DMS153 (cell line): ENCODE measurements around the gene GMCL2.
"Not testable (repeated sequence)": the region's sequence is repeated elsewhere in the genome, so short reads cannot be mapped to it uniquely, and the experiment has no call there.

Experiments used
- DNase-seq: peaks from one replicate; lab custom pipeline; 2025; lab: John Stamatoyannopoulos, UW

Gene GMCL2

GRCh38 chr5:178187014-178187413 lies at the start of gene GMCL2:
Gene GMCL2, minus strand, starts transcription at chr5:178187371. Its CDS starts 72 bp downstream, at chr5:178187299.
- no peak for DNase-seq

- no peak for DNase-seq
These were observed 49.5 kb upstream of the GMCL2 start for GRCh38 chr5:178236679-178237078.

- no peak for DNase-seq
These were observed 49.0 kb upstream of the GMCL2 start for GRCh38 chr5:178236126-178236525.

GRCh38 chr5:178235588-178235974 lies 48.4 kb upstream of the GMCL2 start:
- DNase-seq = no peak

GRCh38 chr5:178234750-178235587 lies 47.8 kb upstream of the GMCL2 start:
- DNase-seq = no peak

GRCh38 chr5:178234121-178234749 lies 47.1 kb upstream of the GMCL2 start:
- DNase-seq = no peak

GRCh38 chr5:178232920-178233429 lies 45.8 kb upstream of the GMCL2 start:
- no peak for DNase-seq

- DNase-seq = no peak
These were observed 45.2 kb upstream of the GMCL2 start, which contains the start of gene PHYKPL for GRCh38 chr5:178232124-178232919. Gene PHYKPL, minus strand, starts transcription at chr5:178232802. Its CDS starts 252 bp downstream, at chr5:178232550.

GRCh38 chr5:178231539-178232123 lies 44.5 kb upstream of the GMCL2 start:
- no peak for DNase-seq

GRCh38 chr5:178230879-178231538 lies 43.8 kb upstream of the GMCL2 start:
- no peak for DNase-seq

GRCh38 chr5:178229861-178230260 lies 42.7 kb upstream of the GMCL2 start:
- DNase-seq = no peak

- DNase-seq = not testable (repeated sequence)
These were observed 41.9 kb upstream of the GMCL2 start for GRCh38 chr5:178229111-178229510.

GRCh38 chr5:178228609-178229008 lies 41.4 kb upstream of the GMCL2 start:
- no peak for DNase-seq

GRCh38 chr5:178227929-178228328 lies 40.8 kb upstream of the GMCL2 start:
- no peak for DNase-seq

- DNase-seq = no peak
These were observed 40.0 kb upstream of the GMCL2 start for GRCh38 chr5:178227138-178227659.

- no peak for DNase-seq
These were observed 38.0 kb upstream of the GMCL2 start for GRCh38 chr5:178225174-178225573.

- DNase-seq = no peak
These were observed 37.2 kb upstream of the GMCL2 start for GRCh38 chr5:178224403-178224802.

- DNase-seq = no peak
These were observed 36.7 kb upstream of the GMCL2 start for GRCh38 chr5:178223828-178224335.

- no peak for DNase-seq
These were observed 36.1 kb upstream of the GMCL2 start for GRCh38 chr5:178223196-178223773.

GRCh38 chr5:178222292-178222691 lies 35.1 kb upstream of the GMCL2 start:
- no peak for DNase-seq

- DNase-seq = no peak
These were observed 34.7 kb upstream of the GMCL2 start for GRCh38 chr5:178221853-178222252.
